ENCODE data around the gene LURAP1L.

Gene LURAP1L

GRCh38 chr9:12765088-12765798 lies 9.6 kb upstream of the LURAP1L start:
- Histone ChIP-seq H3K36me3 (ENCODE audit: low read depth) (no peaks in the 10 kb centered on the region), H3K4me3 (ENCODE audit: severe bottlenecking) (no peak overlapping the region), H3K4me1 (ENCODE audit: insufficient read depth, poor library complexity, severe bottlenecking) (no peaks in the 10 kb centered on the region), H3K27me3 (ENCODE audit: insufficient read depth, poor library complexity, severe bottlenecking) (no peaks in the 10 kb centered on the region), H3K9me3 (ENCODE audit: severe bottlenecking) (no peaks in the 10 kb centered on the region), H3K27ac (ENCODE audit: poor library complexity, severe bottlenecking) (no peak overlapping the region)
- ATAC-seq (ENCODE audit: low read depth) (no peak), DNase-seq (ENCODE audit: low spot score) (no peak)
- TF ChIP-seq CTCF (IDR thresholded peaks at IDR 0.05; ENCODE audit: poor library complexity, severe bottlenecking), result no peak

- DNase-seq (ENCODE audit: low spot score), result no peak
- Histone ChIP-seq H3K36me3 (ENCODE audit: low read depth) (no peaks in the 10 kb centered on the region), H3K4me1 (ENCODE audit: insufficient read depth, poor library complexity, severe bottlenecking) (no peaks in the 10 kb centered on the region), H3K9me3 (ENCODE audit: severe bottlenecking) (no peaks in the 10 kb centered on the region), H3K27ac (ENCODE audit: poor library complexity, severe bottlenecking) (no peak overlapping the region), H3K4me3 (ENCODE audit: severe bottlenecking) (no peak overlapping the region), H3K27me3 (ENCODE audit: insufficient read depth, poor library complexity, severe bottlenecking) (no peaks in the 10 kb centered on the region)
- ATAC-seq (ENCODE audit: low read depth), result no peak
- no peak for TF ChIP-seq CTCF (IDR thresholded peaks at IDR 0.05; ENCODE audit: poor library complexity, severe bottlenecking)
Measured at GRCh38 chr9:12766357-12766756, 8.5 kb upstream of the LURAP1L start.

- H3K9me3 ChIP-seq (ENCODE audit: severe bottlenecking), result no peaks in the 10 kb centered on the region
- H3K4me1 ChIP-seq (ENCODE audit: insufficient read depth, poor library complexity, severe bottlenecking), result peaks cover 4% of the 10 kb centered on the region
- H3K27me3 ChIP-seq (ENCODE audit: insufficient read depth, poor library complexity, severe bottlenecking), result no peaks in the 10 kb centered on the region
- TF ChIP-seq CTCF (IDR thresholded peaks at IDR 0.05; ENCODE audit: poor library complexity, severe bottlenecking), result no peak
- no peak for DNase-seq (ENCODE audit: low spot score)
- ATAC-seq (ENCODE audit: low read depth), result no peak
- no peak overlapping the region for H3K4me3 ChIP-seq (ENCODE audit: severe bottlenecking)
- no peak overlapping the region for H3K27ac ChIP-seq (ENCODE audit: poor library complexity, severe bottlenecking)
- H3K36me3 ChIP-seq (ENCODE audit: low read depth), result no peaks in the 10 kb centered on the region
Measured at GRCh38 chr9:12770261-12770660, 4.6 kb upstream of the LURAP1L start.

GRCh38 chr9:12771891-12772290 lies 2.9 kb upstream of the LURAP1L start:
- H3K4me1 ChIP-seq (ENCODE audit: insufficient read depth, poor library complexity, severe bottlenecking), result peaks cover 8% of the 10 kb centered on the region
- no peak overlapping the region for H3K27ac ChIP-seq (ENCODE audit: poor library complexity, severe bottlenecking)
- no peaks in the 10 kb centered on the region for H3K36me3 ChIP-seq (ENCODE audit: low read depth)
- H3K4me3 ChIP-seq (ENCODE audit: severe bottlenecking), result no peak overlapping the region
- ATAC-seq (ENCODE audit: low read depth), result no peak; the same call in 2 of the 3 replicates
- no peak for DNase-seq (ENCODE audit: low spot score)
- no peaks in the 10 kb centered on the region for H3K9me3 ChIP-seq (ENCODE audit: severe bottlenecking)
- no peak for TF ChIP-seq CTCF (IDR thresholded peaks at IDR 0.05; ENCODE audit: poor library complexity, severe bottlenecking)
- no peaks in the 10 kb centered on the region for H3K27me3 ChIP-seq (ENCODE audit: insufficient read depth, poor library complexity, severe bottlenecking)

- no peak for DNase-seq (ENCODE audit: low spot score)
- Histone ChIP-seq H3K27me3 (ENCODE audit: insufficient read depth, poor library complexity, severe bottlenecking) (no peaks in the 10 kb centered on the region), H3K4me1 (ENCODE audit: insufficient read depth, poor library complexity, severe bottlenecking) (peaks cover 15% of the 10 kb centered on the region), H3K9me3 (ENCODE audit: severe bottlenecking) (no peaks in the 10 kb centered on the region), H3K4me3 (ENCODE audit: severe bottlenecking) (no peak overlapping the region), H3K36me3 (ENCODE audit: low read depth) (0 out of 2 replicates have a peak, but pooled peaks cover 7% of the 10 kb centered on the region), H3K27ac (ENCODE audit: poor library complexity, severe bottlenecking) (no peak overlapping the region)
- no peak for TF ChIP-seq CTCF (IDR thresholded peaks at IDR 0.05; ENCODE audit: poor library complexity, severe bottlenecking)
- no peak for ATAC-seq (ENCODE audit: low read depth)
Measured at GRCh38 chr9:12773562-12773961, 1.3 kb upstream of the LURAP1L start.

All from RWPE2 (cell line).